Upper lobe of left lung (tissue), 6 donors: ENCODE data around the gene UBE2E2. TPM values are rescaled to one million over a fixed set of nuclear protein-coding genes. Genes with fewer than 3 reads are reported as not detected.

Experiments used
- ATAC-seq, 2 donors: fragments of 200-7000 bp; cut with Tn5 transposase; one replicate each; pipeline ENCODE4 v1.9.1; 2022; ENCODE audit warnings: mild to moderate bottlenecking in 2 of 2, moderate library complexity in 2 of 2; ENCODE audit not compliant: low FRiP score in 2 of 2
- DNase-seq, 2 donors: peaks; one replicate each; pipeline ENCODE4 v3.0.0-alpha.2; 2019 to 2020
- H3K27ac ChIP-seq, 4 donors: fragments of 200-600 bp; sonication (generic); one replicate each; pipeline ENCODE4 v1.5.1; 2016 to 2019
- H3K27me3 ChIP-seq, 4 donors: fragments of 200-600 bp; sonication (generic); one replicate each; pipeline ENCODE4 v1.5.1; 2017 to 2019
- H3K36me3 ChIP-seq, 4 donors: fragments of 200-600 bp; sonication (generic); one replicate each; pipeline ENCODE4 v1.5.1; 2016 to 2019
- H3K4me1 ChIP-seq, 4 donors: fragments of 200-600 bp; sonication (generic); one replicate each; pipeline ENCODE4 v1.5.1; 2018 to 2019
- H3K4me3 ChIP-seq, 4 donors: fragments of 200-600 bp; sonication (generic); one replicate each; pipeline ENCODE4 v1.5.1; 2017 to 2019; ENCODE audit warnings: mild to moderate bottlenecking in 2 of 4, moderate library complexity in 1 of 4
- H3K9me3 ChIP-seq, 4 donors: fragments of 200-600 bp; sonication (generic); one replicate each; pipeline ENCODE4 v1.5.1; 2018 to 2019
- CTCF ChIP-seq, 6 experiments: fragments of 450-650 bp in 4 of 6; fragments of 200-600 bp in 2 of 6; sonication (generic) in 2 of 6; IDR thresholded peaks; one replicate each; pipeline ENCODE4 v1.5.1; 2016 to 2019; ENCODE audit warnings: antibody characterized with exemption in 6 of 6
- EP300 ChIP-seq, 4 donors: sonication (generic); formaldehyde crosslinking; IDR thresholded peaks; one replicate each; pipeline ENCODE4 v1.5.1; 2017; ENCODE audit warnings: antibody characterized with exemption in 4 of 4, control low read depth in 2 of 4
- POLR2A ChIP-seq, 4 donors: fragments of 450-650 bp; IDR thresholded peaks; one replicate each; pipeline ENCODE4 v1.5.1; 2016 to 2017; ENCODE audit warnings: antibody characterized with exemption in 4 of 4, mild to moderate bottlenecking in 2 of 4
- POLR2AphosphoS5 ChIP-seq, 2 donors: sonication (generic); formaldehyde crosslinking; IDR thresholded peaks; one replicate each; pipeline ENCODE4 v1.5.1; 2017; ENCODE audit warnings: antibody characterized with exemption in 2 of 2
- WGBS, 2 donors: methylation state at CpG; one replicate each; pipeline ENCODE4 v1.1.5; 2017 to 2018; 5-methylcytosine and 5-hydroxymethylcytosine counted together
- total RNA-seq, 6 donors: library from RNA; depleted of rRNA in 4 of 6; stranded (reverse); fragments of >200 nt in 4 of 6; gene quantifications; one replicate each; pipeline versions ENCODE4 v1.1.0 to v1.2.1, GENCODE V29; 2016 to 2021
- donor health status: DM: no; HTN: no; CAD: no; lungs with moderate emphysema.
- donor health status: DM: no; HTN: yes; CAD: no; lungs with severe emphysema.

The UBE2E2 gene
- total RNA-seq, 6 donors from 2014 or later: 18.3 to 61.5 (median 41.9) TPM

- TF ChIP-seq CTCF (IDR thresholded peaks at IDR 0.05) (no peak), POLR2AphosphoS5 (IDR thresholded peaks at IDR 0.05) (no peak), EP300 (IDR thresholded peaks at IDR 0.05) (no peak), POLR2A (IDR thresholded peaks at IDR 0.05) (no peak)
- Histone ChIP-seq H3K27me3 (no peaks in the 10 kb centered on the region), H3K36me3 (no peaks in the 10 kb centered on the region), H3K27ac (no peak overlapping the region), H3K4me3 (no peak overlapping the region), H3K4me1 (no peaks in the 10 kb centered on the region), H3K9me3 (no peaks in the 10 kb centered on the region)
- DNase-seq (no peak), ATAC-seq (no peak)
- 73 to 77% methylated on average over 11 of the region's 11 CpGs for WGBS, 2 donors
Measured at GRCh38 chr3:23601091-23601822, 398.1 kb downstream of the UBE2E2 start.

- Histone ChIP-seq H3K36me3 (no peaks in the 10 kb centered on the region), H3K27ac (no peak overlapping the region), H3K4me3 (no peak overlapping the region), H3K4me1 (no peaks in the 10 kb centered on the region), H3K9me3 (no peaks in the 10 kb centered on the region), H3K27me3 (no peaks in the 10 kb centered on the region)
- ATAC-seq (no peak), DNase-seq (no peak)
- TF ChIP-seq POLR2AphosphoS5 (IDR thresholded peaks at IDR 0.05): no peak
- TF ChIP-seq POLR2A (IDR thresholded peaks at IDR 0.05): no peak
- no peak for TF ChIP-seq EP300 (IDR thresholded peaks at IDR 0.05)
- no peak for TF ChIP-seq CTCF (IDR thresholded peaks at IDR 0.05)
- 89 to 93% methylated on average over 9 of the region's 9 CpGs for WGBS, 2 donors
Measured at GRCh38 chr3:23602971-23603370, 399.8 kb downstream of the UBE2E2 start.

- H3K27me3 ChIP-seq: no peaks in the 10 kb centered on the region
- H3K27ac ChIP-seq: no peak overlapping the region
- WGBS, 2 donors: 72 to 76% methylated on average over 8 of the region's 8 CpGs
Measured at GRCh38 chr3:23607184-23607847, 404.2 kb downstream of the UBE2E2 start.

GRCh38 chr3:23608650-23609049, 405.5 kb downstream of the UBE2E2 start:
- 86 to 100% methylated on average over 2 of the region's 2 CpGs for WGBS, 2 donors

More at GRCh38 chr3:23607184-23607847, 404.2 kb downstream of the UBE2E2 start:
- no peak for ATAC-seq
- no peak overlapping the region for H3K4me3 ChIP-seq
- no peaks in the 10 kb centered on the region for H3K9me3 ChIP-seq
- no peaks in the 10 kb centered on the region for H3K36me3 ChIP-seq
- no peak for TF ChIP-seq POLR2AphosphoS5 (IDR thresholded peaks at IDR 0.05)
- no peak for TF ChIP-seq EP300 (IDR thresholded peaks at IDR 0.05)
- TF ChIP-seq POLR2A (IDR thresholded peaks at IDR 0.05): no peak
- no peak for TF ChIP-seq CTCF (IDR thresholded peaks at IDR 0.05)
- DNase-seq: no peak
- peaks cover 0 to 10% (median 7%) of the 10 kb centered on the region in 4 donors for H3K4me1 ChIP-seq

More at GRCh38 chr3:23608650-23609049, 405.5 kb downstream of the UBE2E2 start:
- H3K27ac ChIP-seq: no peak overlapping the region
- no peaks in the 10 kb centered on the region for H3K27me3 ChIP-seq
- DNase-seq: no peak
- H3K4me3 ChIP-seq: no peak overlapping the region
- no peaks in the 10 kb centered on the region for H3K36me3 ChIP-seq
- ATAC-seq: no peak
- TF ChIP-seq CTCF (IDR thresholded peaks at IDR 0.05) (no peak), POLR2AphosphoS5 (IDR thresholded peaks at IDR 0.05) (no peak), POLR2A (IDR thresholded peaks at IDR 0.05) (no peak), EP300 (IDR thresholded peaks at IDR 0.05) (no peak)
- H3K4me1 ChIP-seq: peaks cover 0 to 12% (median 7%) of the 10 kb centered on the region in 4 donors
- no peaks in the 10 kb centered on the region for H3K9me3 ChIP-seq
